Progenitor cell of endocrine pancreas (in vitro differentiated cells): ENCODE measurements around the gene STAB2. TPM values are rescaled to one million over a fixed set of nuclear protein-coding genes. Genes with fewer than 3 reads are reported as not detected.
A peak's percentile ranks its signal among the peaks of the same experiment; 100 is the strongest.

Experiments used
- DNase-seq: peaks from one replicate; pipeline ENCODE4 v3.0.0; 2021; ENCODE audit warnings: low spot score; ENCODE audit not compliant: unreplicated experiment
- H3K27ac Mint-ChIP-seq: 2 replicates; pipeline ENCODE4 v1.8.0; 2021; ENCODE audit warnings: mild to moderate bottlenecking, moderate library complexity, mixed read lengths
- H3K27me3 Mint-ChIP-seq: 2 replicates; pipeline ENCODE4 v1.8.0; 2021; ENCODE audit warnings: mixed read lengths
- H3K36me3 Mint-ChIP-seq: 2 replicates; pipeline ENCODE4 v1.8.0; 2022; ENCODE audit warnings: mixed read lengths; ENCODE audit not compliant: insufficient read depth
- H3K4me1 Mint-ChIP-seq: 2 replicates; pipeline ENCODE4 v1.8.0; 2021; ENCODE audit warnings: low read depth, mixed read lengths
- H3K4me3 Mint-ChIP-seq: 2 replicates; pipeline ENCODE4 v1.8.0; 2021; ENCODE audit warnings: low read depth, mild to moderate bottlenecking, moderate library complexity, mixed read lengths
- H3K9me3 Mint-ChIP-seq: 2 replicates; pipeline ENCODE4 v1.8.0; 2021; ENCODE audit warnings: low read depth, mixed read lengths
- CTCF ChIP-seq: fragments of 200-600 bp; sonication (generic); IDR thresholded peaks from one replicate; pipeline ENCODE4 v1.5.0; 2021; ENCODE audit warnings: antibody characterized with exemption, mild to moderate bottlenecking; ENCODE audit not compliant: unreplicated experiment
- total RNA-seq: library from RNA; stranded (reverse); gene quantifications from 2 replicates; pipeline ENCODE4 v1.2.1, GENCODE V29; 2021

The STAB2 gene
- total RNA-seq, 1 donor from 2014 or later, result not detected

GRCh38 chr12:103672401-103673119, 85.5 kb downstream of the STAB2 start:
- H3K4me1 Mint-ChIP-seq, result peaks cover 33% of the 10 kb centered on the region
- H3K27me3 Mint-ChIP-seq, result peaks cover 4% of the 10 kb centered on the region
- no peak overlapping the region for H3K27ac Mint-ChIP-seq
- H3K4me3 Mint-ChIP-seq, result no peak overlapping the region
- H3K9me3 Mint-ChIP-seq, result no peaks in the 10 kb centered on the region
- no peak for DNase-seq
- no peak for TF ChIP-seq CTCF
- no peaks in the 10 kb centered on the region for H3K36me3 Mint-ChIP-seq

- peaks cover 41% of the 10 kb centered on the region for H3K4me1 Mint-ChIP-seq
- H3K27ac Mint-ChIP-seq, result no peak overlapping the region
- no peak for TF ChIP-seq CTCF
- peaks cover 4% of the 10 kb centered on the region for H3K27me3 Mint-ChIP-seq
- H3K4me3 Mint-ChIP-seq, result no peak overlapping the region
- H3K9me3 Mint-ChIP-seq, result no peaks in the 10 kb centered on the region
- no peak for DNase-seq
- no peaks in the 10 kb centered on the region for H3K36me3 Mint-ChIP-seq
Measured at GRCh38 chr12:103673487-103673886, 86.4 kb downstream of the STAB2 start.

- DNase-seq, result no peak
- TF ChIP-seq CTCF, result no peak
Measured at GRCh38 chr12:103673891-103674375, 86.9 kb downstream of the STAB2 start.

GRCh38 chr12:103676893-103677292, 89.8 kb downstream of the STAB2 start:
- no peaks in the 10 kb centered on the region for H3K36me3 Mint-ChIP-seq
- no peaks in the 10 kb centered on the region for H3K9me3 Mint-ChIP-seq
- no peaks in the 10 kb centered on the region for H3K27me3 Mint-ChIP-seq
- no peak overlapping the region for H3K27ac Mint-ChIP-seq
- H3K4me3 Mint-ChIP-seq, result no peak overlapping the region
- no peak for DNase-seq
- no peak for TF ChIP-seq CTCF
- H3K4me1 Mint-ChIP-seq, result peaks cover 38% of the 10 kb centered on the region

More at GRCh38 chr12:103673891-103674375, 86.9 kb downstream of the STAB2 start:
- no peak overlapping the region for H3K27ac Mint-ChIP-seq
- no peaks in the 10 kb centered on the region for H3K36me3 Mint-ChIP-seq
- H3K4me1 Mint-ChIP-seq, result peaks cover 41% of the 10 kb centered on the region
- no peak overlapping the region for H3K4me3 Mint-ChIP-seq
- H3K9me3 Mint-ChIP-seq, result no peaks in the 10 kb centered on the region
- peaks cover 3% of the 10 kb centered on the region for H3K27me3 Mint-ChIP-seq

- DNase-seq, result no peak
- Mint-ChIP-seq H3K27me3 (no peaks in the 10 kb centered on the region), H3K9me3 (no peaks in the 10 kb centered on the region), H3K4me3 (no peak overlapping the region), H3K36me3 (no peaks in the 10 kb centered on the region), H3K27ac (peak overlapping the region; percentile 26), H3K4me1 (peaks cover 38% of the 10 kb centered on the region)
- TF ChIP-seq CTCF, result no peak
Measured at GRCh38 chr12:103677341-103677740, 90.3 kb downstream of the STAB2 start.
